IMR-90 (cell line): ENCODE measurements around the gene RHOB. TPM values are rescaled to one million over a fixed set of nuclear protein-coding genes. Genes with fewer than 3 reads are reported as not detected.

Experiments
- ATAC-seq: fragments of 200-7000 bp; cut with Tn5 transposase; 2 replicates; pipeline ENCODE4 v1.9.1; 2020; ENCODE audit warnings: low read depth, mild to moderate bottlenecking, moderate library complexity
- BruUV-seq: library from RNA; stranded (reverse); fragments of 400-500 nt; replicated peaks from 2 replicates; lab custom pipeline; 2021; lab: Mats Ljungman, UMichigan
- CTCF ChIA-PET: fragments of 300-600 bp; formaldehyde crosslinking; extraction: SDS; loops from one replicate; lab custom pipeline; 2021; ENCODE audit warnings: antibody characterized with exemption; lab: Yijun Ruan, JAX
- POLR2A ChIA-PET: fragments of 300-600 bp; sonication (Branson Sonifier 250); formaldehyde crosslinking; loops from one replicate; lab custom pipeline; 2022; ENCODE audit warnings: antibody characterized with exemption; ENCODE audit not compliant: unreplicated experiment; lab: Charles Lee
- DNase-seq: peaks from one replicate; pipeline ENCODE4 v3.0.0; 2013
- H2AFZ ChIP-seq: replicated peaks from 2 replicates; pipeline ENCODE3; 2013; ENCODE audit warnings: low read length, mild to moderate bottlenecking; ENCODE audit not compliant: poor library complexity
- H2AK5ac ChIP-seq: 2 replicates; pipeline ENCODE4 v1.6.1; 2013; ENCODE audit warnings: low read depth, low read length, inconsistent platforms
- H2AK9ac ChIP-seq: replicated peaks from 2 replicates; pipeline ENCODE3; 2013; ENCODE audit warnings: mild to moderate bottlenecking, low read depth, low read length, moderate library complexity; ENCODE audit not compliant: poor library complexity
- H2BK120ac ChIP-seq: 2 replicates; pipeline ENCODE4 v1.6.1; 2013; ENCODE audit warnings: low read depth, low read length, inconsistent platforms
- H2BK15ac ChIP-seq: 3 replicates; pipeline ENCODE4 v1.6.1; 2013; ENCODE audit warnings: low read depth, low read length, inconsistent platforms
- H2BK20ac ChIP-seq: 2 replicates; pipeline ENCODE4 v1.6.1; 2013; ENCODE audit warnings: low read depth, mild to moderate bottlenecking, inconsistent platforms, low read length, moderate library complexity
- H2BK5ac ChIP-seq: 2 replicates; pipeline ENCODE4 v1.6.1; 2013; ENCODE audit warnings: mild to moderate bottlenecking, low read depth, low read length, inconsistent platforms; ENCODE audit not compliant: poor library complexity, severe bottlenecking
- H3K14ac ChIP-seq: replicated peaks from 2 replicates; pipeline ENCODE4 v1.6.1; 2013; ENCODE audit warnings: low read depth, low read length, inconsistent platforms
- H3K18ac ChIP-seq: 2 replicates; pipeline ENCODE4 v1.6.1; 2013; ENCODE audit warnings: low read depth, low read length, control low read depth
- H3K23ac ChIP-seq: 2 replicates; pipeline ENCODE4 v1.6.1; 2013; ENCODE audit warnings: low read depth, low read length, inconsistent platforms
- H3K27ac ChIP-seq: 2 replicates; pipeline ENCODE4 v1.5.1; 2013; ENCODE audit warnings: mild to moderate bottlenecking, control low read depth, low read length; ENCODE audit not compliant: insufficient read depth
- H3K27me3 ChIP-seq: 2 replicates; pipeline ENCODE4 v1.6.1; 2013; ENCODE audit warnings: low read length; ENCODE audit not compliant: control insufficient read depth, insufficient read depth
- H3K36me3 ChIP-seq: 2 replicates; pipeline ENCODE4 v1.6.1; 2013; ENCODE audit warnings: low read length, mixed read lengths; ENCODE audit not compliant: control insufficient read depth, insufficient read depth
- H3K4ac ChIP-seq: 2 replicates; pipeline ENCODE4 v1.6.1; 2013; ENCODE audit warnings: low read depth, low read length, inconsistent platforms
- H3K4me1 ChIP-seq: 2 replicates; pipeline ENCODE4 v1.6.1; 2013; ENCODE audit warnings: low read length, mixed read lengths; ENCODE audit not compliant: control insufficient read depth, insufficient read depth
- H3K4me2 ChIP-seq: 2 replicates; pipeline ENCODE4 v1.6.1; 2013; ENCODE audit warnings: low read depth, mild to moderate bottlenecking, control low read depth, low read length, moderate library complexity
- H3K4me3 ChIP-seq: 2 replicates; pipeline ENCODE4 v1.5.1; 2013; ENCODE audit warnings: low read depth, mild to moderate bottlenecking, control low read depth, low read length, moderate library complexity; ENCODE audit not compliant: insufficient read depth
- H3K56ac ChIP-seq: 2 replicates; pipeline ENCODE4 v1.6.1; 2013; ENCODE audit warnings: low read length, inconsistent platforms; ENCODE audit not compliant: insufficient read depth; ENCODE audit errors: extremely low read depth
- H3K79me1 ChIP-seq, 2 experiments: 2 replicates each; pipeline ENCODE4 v1.6.1; 2013; ENCODE audit warnings: low read length in 2 of 2, inconsistent platforms in 1 of 2, low read depth in 1 of 2
- H3K9ac ChIP-seq: 2 replicates; pipeline ENCODE4 v1.6.1; 2013; ENCODE audit warnings: low read depth, low read length, control low read depth
- H3K9me1 ChIP-seq: 2 replicates; pipeline ENCODE4 v1.6.1; 2013; ENCODE audit warnings: low read length, inconsistent platforms; ENCODE audit not compliant: insufficient read depth
- H3K9me3 ChIP-seq: 2 replicates; pipeline ENCODE4 v1.6.1; 2013; ENCODE audit warnings: low read length; ENCODE audit not compliant: control insufficient read depth, insufficient read depth
- H4K20me1 ChIP-seq: 2 replicates; pipeline ENCODE4 v1.6.1; 2013; ENCODE audit warnings: low read length, inconsistent platforms; ENCODE audit not compliant: insufficient read depth
- H4K5ac ChIP-seq: 2 replicates; pipeline ENCODE4 v1.6.1; 2013; ENCODE audit warnings: mild to moderate bottlenecking, low read depth, low read length, control low read depth
- H4K8ac ChIP-seq, 2 experiments: 2 replicates each; pipeline ENCODE4 v1.6.1; 2013; ENCODE audit warnings: low read depth in 2 of 2, low read length in 2 of 2, control low read depth in 1 of 2, inconsistent platforms in 1 of 2
- H4K91ac ChIP-seq: 2 replicates; pipeline ENCODE4 v1.6.1; 2013; ENCODE audit warnings: low read depth, low read length, inconsistent platforms; ENCODE audit not compliant: insufficient read depth
- CEBPB ChIP-seq: IDR thresholded peaks from 2 replicates; pipeline ENCODE4 v1.6.1; 2012; ENCODE audit warnings: low read depth, low read length, improper control_type of control experiment
- MAZ ChIP-seq: IDR thresholded peaks from 2 replicates; pipeline ENCODE4 v1.6.1; 2012; ENCODE audit warnings: low read depth, mild to moderate bottlenecking, low read length, improper control_type of control experiment, moderate library complexity, borderline replicate concordance
- MXI1 ChIP-seq: IDR thresholded peaks from 2 replicates; pipeline ENCODE4 v1.6.1; 2012; ENCODE audit warnings: low read depth, mild to moderate bottlenecking, low read length, moderate library complexity, borderline replicate concordance
- NFE2L2 ChIP-seq: fragments of 150-350 bp; IDR thresholded peaks from 2 replicates; pipeline ENCODE4 v1.6.1; 2016; ENCODE audit warnings: low read depth, mild to moderate bottlenecking, low read length
- RAD21 ChIP-seq: IDR thresholded peaks from 2 replicates; pipeline ENCODE4 v1.6.1; 2012; ENCODE audit warnings: low read length, improper control_type of control experiment
- SMC3 ChIP-seq: fragments of 150-350 bp; IDR thresholded peaks from 2 replicates; pipeline ENCODE4 v1.6.1; 2016; ENCODE audit warnings: low read depth, mild to moderate bottlenecking, antibody characterized with exemption, low read length, moderate library complexity
- WGBS, 2 experiments: methylation state at CpG; one replicate each; pipeline versions ENCODE4 v1.1.5 to v1.1.7; 2013; ENCODE audit warnings: missing lambda C conversion rate in 2 of 2; ENCODE audit not compliant: insufficient read length in 1 of 2; ENCODE audit errors: extremely low coverage in 2 of 2; 5-methylcytosine and 5-hydroxymethylcytosine counted together
- dilution Hi-C: fragments of 300-500 bp; cut with HindIII; formaldehyde crosslinking; loops from one replicate; pipeline ENCODE4 v1.14.3; 2018; ENCODE audit warnings: low sequenced_read_pairs; ENCODE audit not compliant: unreplicated experiment
- in situ Hi-C: fragments of 300-500 bp; cut with MboI; formaldehyde crosslinking; loops from 3 replicates; pipeline ENCODE4 v1.14.3; 2019; ENCODE audit warnings: low sequenced_read_pairs, inconsistent platforms, mixed read lengths
- intact Hi-C: fragments of 100-400 bp; cut with micrococcal nuclease; formaldehyde crosslinking; loops from 2 replicates; pipeline ENCODE4 v1.10.0; 2022
- polyA plus RNA-seq, 3 experiments: library from polyadenylated mRNA; depleted of rRNA; stranded (reverse); fragments of >200 nt; gene quantifications; 2 replicates each; pipeline ENCODE4 v1.2.3, GENCODE V29; 2012; ENCODE audit warnings: low replicate concordance in 1 of 3
- total RNA-seq: library from RNA; depleted of rRNA; stranded (reverse); fragments of >200 nt; gene quantifications from 2 replicates; pipeline ENCODE4 v1.2.3, GENCODE V29; 2012
- TF ChIP-seq, protein P1 (sequence below): conservative IDR thresholded peaks from 2 replicates; pipeline ENCODE4 v1.5.1; 2012; ENCODE audit warnings: mild to moderate bottlenecking, low read depth, low read length, improper control_type of control experiment
- TF ChIP-seq, protein P2 (sequence below): fragments of 150-350 bp; IDR thresholded peaks from 2 replicates; pipeline ENCODE4 v1.6.1; 2016; ENCODE audit warnings: low read depth, mild to moderate bottlenecking, low read length, moderate library complexity, borderline replicate concordance

Gene RHOB
- total and polyA plus RNA-seq, 2 of the 4 experiments (the other 2 are of a cell fraction): 112 to 149 TPM

DNA sequence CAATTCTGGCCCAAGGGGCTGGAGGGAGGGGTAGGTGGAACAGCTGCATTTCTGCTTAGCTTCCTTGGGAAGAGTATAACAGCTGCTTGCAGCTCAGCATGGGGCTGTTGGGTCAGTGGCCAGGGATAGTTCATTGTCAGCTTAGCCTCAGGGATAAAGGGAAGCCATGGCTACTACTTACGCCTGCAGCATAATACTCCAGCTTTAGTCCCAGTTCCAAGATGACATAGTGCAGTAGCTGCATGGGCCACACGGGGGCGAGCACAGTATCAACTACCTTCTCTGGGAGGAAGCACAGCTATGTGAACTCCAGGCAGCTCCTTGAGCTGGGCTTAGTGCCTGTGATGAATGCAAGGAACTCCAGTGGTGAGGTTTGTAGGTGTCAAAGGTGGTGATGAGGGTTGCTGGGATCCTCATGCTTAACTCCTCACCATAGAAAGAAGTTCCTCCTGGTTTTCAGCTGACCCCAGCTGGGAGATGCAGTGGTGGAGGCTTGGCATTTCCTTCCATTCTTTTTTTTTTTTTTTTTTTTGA is 35.4 kb upstream of the RHOB start:
- Histone ChIP-seq H4K91ac (no peak overlapping the region), H3K9me3 (peaks cover 9% of the 10 kb centered on the region), H3K56ac (no peak overlapping the region), H2BK20ac (no peak overlapping the region), H2AK9ac (peak overlapping the region; percentile 67), H2BK5ac (no peak overlapping the region), H4K20me1 (no peaks in the 10 kb centered on the region), H2AK5ac (peak overlapping the region; percentile 36; the same call in 1 of the 2 replicates), H2BK120ac (no peak overlapping the region), H2BK15ac (no peak overlapping the region; the same call in 2 of the 3 replicates), H3K4me3 (no peak overlapping the region), H3K9me1 (no peaks in the 10 kb centered on the region), H3K18ac (no peak overlapping the region), H3K14ac (no peak overlapping the region), H2AFZ (peak overlapping the region; percentile 76), H3K27me3 (no peaks in the 10 kb centered on the region; the same call in 1 of the 2 replicates), H3K4me1 (no peaks in the 10 kb centered on the region), H3K9ac (no peak overlapping the region), H3K36me3 (no peaks in the 10 kb centered on the region), H3K4ac (no peak overlapping the region), H3K23ac (no peak overlapping the region), H3K4me2 (no peak overlapping the region), H3K27ac (no peak overlapping the region), H4K8ac (no peak overlapping the region), H3K79me1 (no peaks in the 10 kb centered on the region), H4K5ac (no peak overlapping the region)
- in situ Hi-C loops: no loop called here
- dilution Hi-C loops: no loop called here
- DNase-seq (peak; percentile 77), ATAC-seq (peak; percentile 100)
- intact Hi-C loops: loop anchor here (1.0 kb wide), 2 partner anchors 32 to 224 kb away; no protein-coding TSS in a partner anchor
- BruUV-seq: no TSS peak
- ChIA-PET POLR2A (interaction anchor here (0.8 to 0.9 kb wide), 2 partner anchors 13 to 35 kb away, joined by 3 read pairs; partner anchors contain the start of gene RHOB), CTCF (interaction anchor here (0.6 to 5.1 kb wide), 22 partner anchors 8 to 240 kb away, joined by 3 to 45 read pairs (median 7); partner anchors contain the start of genes HS1BP3 and RHOB)
- WGBS, 2 experiments: no CpG with 5 or more reads among the region's 3 CpGs
- TF ChIP-seq NFE2L2 (no peak), CEBPB (no peak), MAZ (no peak), MXI1 (no peak), SMC3 (peak; percentile 91), RAD21 (peak; percentile 85)
- TF ChIP-seq, protein P1, sequence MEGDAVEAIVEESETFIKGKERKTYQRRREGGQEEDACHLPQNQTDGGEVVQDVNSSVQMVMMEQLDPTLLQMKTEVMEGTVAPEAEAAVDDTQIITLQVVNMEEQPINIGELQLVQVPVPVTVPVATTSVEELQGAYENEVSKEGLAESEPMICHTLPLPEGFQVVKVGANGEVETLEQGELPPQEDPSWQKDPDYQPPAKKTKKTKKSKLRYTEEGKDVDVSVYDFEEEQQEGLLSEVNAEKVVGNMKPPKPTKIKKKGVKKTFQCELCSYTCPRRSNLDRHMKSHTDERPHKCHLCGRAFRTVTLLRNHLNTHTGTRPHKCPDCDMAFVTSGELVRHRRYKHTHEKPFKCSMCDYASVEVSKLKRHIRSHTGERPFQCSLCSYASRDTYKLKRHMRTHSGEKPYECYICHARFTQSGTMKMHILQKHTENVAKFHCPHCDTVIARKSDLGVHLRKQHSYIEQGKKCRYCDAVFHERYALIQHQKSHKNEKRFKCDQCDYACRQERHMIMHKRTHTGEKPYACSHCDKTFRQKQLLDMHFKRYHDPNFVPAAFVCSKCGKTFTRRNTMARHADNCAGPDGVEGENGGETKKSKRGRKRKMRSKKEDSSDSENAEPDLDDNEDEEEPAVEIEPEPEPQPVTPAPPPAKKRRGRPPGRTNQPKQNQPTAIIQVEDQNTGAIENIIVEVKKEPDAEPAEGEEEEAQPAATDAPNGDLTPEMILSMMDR: peak; percentile 84
- TF ChIP-seq, protein P2, sequence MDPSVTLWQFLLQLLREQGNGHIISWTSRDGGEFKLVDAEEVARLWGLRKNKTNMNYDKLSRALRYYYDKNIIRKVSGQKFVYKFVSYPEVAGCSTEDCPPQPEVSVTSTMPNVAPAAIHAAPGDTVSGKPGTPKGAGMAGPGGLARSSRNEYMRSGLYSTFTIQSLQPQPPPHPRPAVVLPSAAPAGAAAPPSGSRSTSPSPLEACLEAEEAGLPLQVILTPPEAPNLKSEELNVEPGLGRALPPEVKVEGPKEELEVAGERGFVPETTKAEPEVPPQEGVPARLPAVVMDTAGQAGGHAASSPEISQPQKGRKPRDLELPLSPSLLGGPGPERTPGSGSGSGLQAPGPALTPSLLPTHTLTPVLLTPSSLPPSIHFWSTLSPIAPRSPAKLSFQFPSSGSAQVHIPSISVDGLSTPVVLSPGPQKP: no peak
